ENCODE results near the gene NT5C2.

Gene NT5C2

DNA sequence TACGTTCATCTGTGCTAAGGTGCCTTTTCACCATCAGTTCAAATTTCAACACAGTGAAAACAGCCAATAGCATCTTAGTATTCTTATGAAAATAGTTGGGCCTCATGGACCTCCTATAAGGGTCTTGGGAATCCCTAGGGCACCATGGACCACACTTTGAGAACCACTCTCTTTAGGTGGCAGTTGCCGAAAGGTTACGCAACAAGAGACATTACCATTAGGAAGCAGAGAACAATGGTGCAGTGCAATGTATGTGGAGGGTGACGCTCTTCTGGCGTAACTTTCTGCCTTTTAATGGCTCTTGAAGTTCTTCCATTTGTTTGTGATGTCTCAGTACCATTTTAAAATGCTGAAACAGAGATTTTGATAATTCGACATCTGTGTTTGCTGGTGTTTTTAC lies 143.8 kb downstream of the NT5C2 start:
- DNase-seq (ENCODE audit: low read depth) = peak; percentile 75
- H3K4me3 ChIP-seq (ENCODE audit: low read depth, low read length) = no peak overlapping the region
- no peak for TF ChIP-seq MAX (IDR thresholded peaks at IDR 0.05; ENCODE audit: low read depth, low read length)
- TF ChIP-seq, protein P1, sequence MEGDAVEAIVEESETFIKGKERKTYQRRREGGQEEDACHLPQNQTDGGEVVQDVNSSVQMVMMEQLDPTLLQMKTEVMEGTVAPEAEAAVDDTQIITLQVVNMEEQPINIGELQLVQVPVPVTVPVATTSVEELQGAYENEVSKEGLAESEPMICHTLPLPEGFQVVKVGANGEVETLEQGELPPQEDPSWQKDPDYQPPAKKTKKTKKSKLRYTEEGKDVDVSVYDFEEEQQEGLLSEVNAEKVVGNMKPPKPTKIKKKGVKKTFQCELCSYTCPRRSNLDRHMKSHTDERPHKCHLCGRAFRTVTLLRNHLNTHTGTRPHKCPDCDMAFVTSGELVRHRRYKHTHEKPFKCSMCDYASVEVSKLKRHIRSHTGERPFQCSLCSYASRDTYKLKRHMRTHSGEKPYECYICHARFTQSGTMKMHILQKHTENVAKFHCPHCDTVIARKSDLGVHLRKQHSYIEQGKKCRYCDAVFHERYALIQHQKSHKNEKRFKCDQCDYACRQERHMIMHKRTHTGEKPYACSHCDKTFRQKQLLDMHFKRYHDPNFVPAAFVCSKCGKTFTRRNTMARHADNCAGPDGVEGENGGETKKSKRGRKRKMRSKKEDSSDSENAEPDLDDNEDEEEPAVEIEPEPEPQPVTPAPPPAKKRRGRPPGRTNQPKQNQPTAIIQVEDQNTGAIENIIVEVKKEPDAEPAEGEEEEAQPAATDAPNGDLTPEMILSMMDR (IDR thresholded peaks at IDR 0.05; ENCODE audit: low read depth, low read length) = no peak
- no peak for TF ChIP-seq POLR2A (IDR thresholded peaks at IDR 0.05; ENCODE audit: extremely low read depth, insufficient read length)
- no peak for TF ChIP-seq MYC (IDR thresholded peaks at IDR 0.05; ENCODE audit: low read depth, low read length)

- DNase-seq (ENCODE audit: low read depth) = no peak
- no peak overlapping the region for H3K4me3 ChIP-seq (ENCODE audit: low read depth, low read length)
- no peak for TF ChIP-seq POLR2A (IDR thresholded peaks at IDR 0.05; ENCODE audit: extremely low read depth, insufficient read length)
- TF ChIP-seq MYC (IDR thresholded peaks at IDR 0.05; ENCODE audit: low read depth, low read length) = no peak
- TF ChIP-seq, protein P1 (IDR thresholded peaks at IDR 0.05; ENCODE audit: low read depth, low read length) = no peak
- no peak for TF ChIP-seq MAX (IDR thresholded peaks at IDR 0.05; ENCODE audit: low read depth, low read length)
Measured at GRCh38 chr10:103047381-103047780, 145.7 kb downstream of the NT5C2 start.

DNA sequence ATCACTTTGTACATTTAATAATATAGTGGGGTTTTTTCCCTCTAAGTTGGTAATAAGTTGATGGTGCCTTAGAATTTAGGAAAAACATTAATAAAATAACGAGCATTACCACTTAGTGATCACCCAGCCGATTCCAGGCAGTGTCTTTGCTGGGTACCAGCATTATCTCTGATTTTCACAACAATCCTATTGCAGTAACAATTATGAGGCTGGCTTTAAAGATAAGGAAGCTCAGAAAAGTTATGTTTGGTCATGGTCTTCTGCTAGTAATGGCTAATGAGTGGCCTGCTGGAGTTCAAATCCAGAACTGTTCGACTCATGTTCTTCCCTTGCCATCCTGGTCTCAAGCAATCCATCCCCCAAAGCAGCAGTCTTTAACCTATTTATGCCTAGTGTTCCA lies 147.1 kb downstream of the NT5C2 start:
- TF ChIP-seq POLR2A (IDR thresholded peaks at IDR 0.05; ENCODE audit: extremely low read depth, insufficient read length) = no peak
- TF ChIP-seq, protein P1 (IDR thresholded peaks at IDR 0.05; ENCODE audit: low read depth, low read length) = no peak
- no peak for TF ChIP-seq MYC (IDR thresholded peaks at IDR 0.05; ENCODE audit: low read depth, low read length)
- no peak for TF ChIP-seq MAX (IDR thresholded peaks at IDR 0.05; ENCODE audit: low read depth, low read length)
- no peak for DNase-seq (ENCODE audit: low read depth)
- no peak overlapping the region for H3K4me3 ChIP-seq (ENCODE audit: low read depth, low read length)

DNA sequence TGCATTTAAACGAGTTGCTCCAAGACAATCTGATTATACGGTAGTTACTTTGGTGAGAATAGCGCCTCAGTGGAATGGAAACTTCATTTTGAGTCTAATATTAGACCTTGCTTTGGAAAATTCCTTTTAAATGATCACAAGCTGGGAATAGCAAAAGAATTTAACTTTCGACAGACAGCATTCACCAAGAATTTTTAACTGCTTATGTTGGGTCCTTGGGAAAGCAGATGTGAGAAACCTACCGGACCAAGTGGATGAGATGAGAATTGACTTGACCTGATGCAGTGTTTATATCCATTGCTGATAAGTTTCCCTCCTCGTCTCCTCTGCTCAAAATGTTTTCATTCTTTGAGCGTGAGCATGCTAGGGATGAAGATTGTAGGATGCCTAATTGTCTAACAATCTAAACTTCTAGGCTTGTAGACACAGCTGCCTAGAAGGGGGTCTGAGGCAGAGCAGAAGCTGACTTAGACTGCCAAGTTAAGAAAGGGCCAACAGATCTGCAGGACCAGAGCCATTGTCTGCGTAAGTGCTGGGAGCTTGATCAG lies 148.1 kb downstream of the NT5C2 start:
- no peak for TF ChIP-seq POLR2A (IDR thresholded peaks at IDR 0.05; ENCODE audit: extremely low read depth, insufficient read length)
- no peak for TF ChIP-seq MAX (IDR thresholded peaks at IDR 0.05; ENCODE audit: low read depth, low read length)
- no peak for TF ChIP-seq MYC (IDR thresholded peaks at IDR 0.05; ENCODE audit: low read depth, low read length)
- TF ChIP-seq, protein P1 (IDR thresholded peaks at IDR 0.05; ENCODE audit: low read depth, low read length) = no peak
- no peak overlapping the region for H3K4me3 ChIP-seq (ENCODE audit: low read depth, low read length)
- DNase-seq (ENCODE audit: low read depth) = no peak

DNA sequence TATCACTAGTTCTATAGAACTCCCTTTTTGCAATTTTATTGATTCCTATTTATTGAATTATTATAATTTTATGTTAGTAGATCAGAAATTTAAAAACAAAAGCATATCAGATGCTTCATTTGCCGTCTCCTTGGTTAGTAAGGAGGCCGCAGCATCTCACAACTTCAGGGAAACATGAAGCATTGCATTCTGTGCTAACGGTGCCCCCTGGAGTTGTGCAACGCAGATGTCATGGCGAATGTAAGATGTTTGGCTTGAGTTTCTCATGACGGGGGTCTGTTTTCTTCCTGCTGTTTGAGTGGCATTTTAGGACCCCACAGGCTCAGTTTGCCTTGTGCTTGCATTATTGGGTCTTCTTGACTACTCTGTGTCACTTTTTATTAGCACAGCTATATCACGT lies 150.2 kb downstream of the NT5C2 start:
- DNase-seq (ENCODE audit: low read depth) = no peak
- no peak for TF ChIP-seq POLR2A (IDR thresholded peaks at IDR 0.05; ENCODE audit: extremely low read depth, insufficient read length)
- H3K4me3 ChIP-seq (ENCODE audit: low read depth, low read length) = no peak overlapping the region

GRCh38 chr10:103042129-103042528 lies 150.9 kb downstream of the NT5C2 start:
- no peak for DNase-seq (ENCODE audit: low read depth)
- no peak overlapping the region for H3K4me3 ChIP-seq (ENCODE audit: low read depth, low read length)
- TF ChIP-seq, protein P1 (IDR thresholded peaks at IDR 0.05; ENCODE audit: low read depth, low read length) = no peak
- TF ChIP-seq MAX (IDR thresholded peaks at IDR 0.05; ENCODE audit: low read depth, low read length) (no peak), POLR2A (IDR thresholded peaks at IDR 0.05; ENCODE audit: extremely low read depth, insufficient read length) (no peak), MYC (IDR thresholded peaks at IDR 0.05; ENCODE audit: low read depth, low read length) (no peak)

Data from NB4 (cell line).